Measurements from ENCODE around the gene CCDC86. TPM values are rescaled to one million over a fixed set of nuclear protein-coding genes. Genes with fewer than 3 reads are reported as not detected.

CCDC86 gene
- total and polyA plus RNA-seq, 2 of the 4 experiments (the other 2 are of a cell fraction), result 9.5 to 34.0 TPM

GRCh38 chr11:60809249-60809648 lies 32.7 kb upstream of the CCDC86 start:
- DNase-seq (no peak), ATAC-seq (ENCODE audit: low read depth) (no peak)
- Histone ChIP-seq H4K20me1 (ENCODE audit: insufficient read depth, low read length) (no peaks in the 10 kb centered on the region), H2AK9ac (replicated peaks; ENCODE audit: low read depth, low read length, poor library complexity) (no peak overlapping the region), H2BK5ac (ENCODE audit: low read depth, low read length, poor library complexity, severe bottlenecking) (no peak overlapping the region), H3K27ac (ENCODE audit: insufficient read depth, low read length) (no peak overlapping the region), H3K4me2 (ENCODE audit: low read depth, low read length) (no peak overlapping the region), H3K4me3 (ENCODE audit: insufficient read depth, low read depth, low read length) (no peak overlapping the region), H3K9me3 (ENCODE audit: control insufficient read depth, insufficient read depth, low read length) (no peaks in the 10 kb centered on the region), H3K79me1 (ENCODE audit: low read depth in 1 of 2, low read length in 2 of 2) (no peaks in the 10 kb centered on the region), H4K5ac (ENCODE audit: low read depth, low read length) (no peak overlapping the region), H4K91ac (ENCODE audit: insufficient read depth, low read depth, low read length) (no peak overlapping the region), H2AFZ (replicated peaks; ENCODE audit: low read length, poor library complexity) (no peak overlapping the region), H3K56ac (ENCODE audit: extremely low read depth, insufficient read depth, low read length) (no peak overlapping the region), H2BK120ac (ENCODE audit: low read depth, low read length) (no peak overlapping the region), H3K27me3 (ENCODE audit: control insufficient read depth, insufficient read depth, low read length) (peaks cover 16% of the 10 kb centered on the region), H2AK5ac (ENCODE audit: low read depth, low read length) (no peak overlapping the region), H3K4me1 (ENCODE audit: control insufficient read depth, insufficient read depth, low read length) (no peaks in the 10 kb centered on the region), H3K23ac (ENCODE audit: low read depth, low read length) (no peak overlapping the region), H3K14ac (replicated peaks; ENCODE audit: low read depth, low read length) (no peak overlapping the region), H3K36me3 (ENCODE audit: control insufficient read depth, insufficient read depth, low read length) (no peaks in the 10 kb centered on the region), H3K9ac (ENCODE audit: low read depth, low read length) (no peak overlapping the region), H2BK15ac (ENCODE audit: low read depth, low read length) (no peak overlapping the region), H2BK20ac (ENCODE audit: low read depth, low read length) (no peak overlapping the region), H4K8ac (ENCODE audit: low read depth in 2 of 2, low read length in 2 of 2) (no peak overlapping the region), H3K9me1 (ENCODE audit: insufficient read depth, low read length) (no peaks in the 10 kb centered on the region), H3K4ac (ENCODE audit: low read depth, low read length) (no peak overlapping the region), H3K18ac (ENCODE audit: low read depth, low read length) (no peak overlapping the region)
- dilution Hi-C loops (cut with HindIII; ENCODE audit: low sequenced_read_pairs, unreplicated experiment), result no loop called here
- no TSS peak for BruUV-seq (replicated peaks)
- WGBS, 2 experiments (ENCODE audit: extremely low coverage in 2 of 2, insufficient read length in 1 of 2), result no CpG with 5 or more reads among the region's 3 CpGs
- intact Hi-C loops (cut with micrococcal nuclease), result no loop called here
- in situ Hi-C loops (cut with MboI; ENCODE audit: low sequenced_read_pairs), result no loop called here
- ChIA-PET CTCF (no interaction called here), POLR2A (ENCODE audit: unreplicated experiment) (no interaction called here)
- TF ChIP-seq MAFK (IDR thresholded peaks at IDR 0.05; ENCODE audit: low read depth, low read length) (no peak), RCOR1 (IDR thresholded peaks at IDR 0.05; ENCODE audit: insufficient replicate concordance, low read length) (no peak), CHD1 (IDR thresholded peaks at IDR 0.05; ENCODE audit: low read depth, low read length) (no peak), POLR2A (IDR thresholded peaks at IDR 0.05; ENCODE audit: low read depth, low read length) (no peak)

All from IMR-90 (cell line).